ENCODE results near the gene IMPACT.
A peak's percentile ranks its signal among the peaks of the same experiment; 100 is the strongest.

The IMPACT gene

DNA sequence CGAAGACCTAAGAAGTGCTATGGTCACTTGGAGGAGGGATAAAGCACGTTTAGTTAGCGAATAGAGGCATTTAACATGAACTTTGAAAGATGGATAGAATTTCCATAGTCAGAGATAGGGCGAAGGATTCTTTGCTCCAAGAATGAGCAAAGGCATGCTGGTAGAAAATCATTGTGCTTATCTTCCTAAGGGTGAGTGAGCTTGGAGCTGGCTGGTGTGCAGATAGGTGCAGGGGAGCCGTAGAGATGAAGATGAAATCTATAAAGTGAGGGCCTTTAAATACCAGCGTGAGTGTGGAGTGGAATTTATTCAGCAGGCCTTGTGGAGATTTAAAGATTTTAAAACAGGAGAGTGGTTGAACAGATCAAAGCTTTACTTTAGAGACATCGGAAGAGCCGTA lies 35.5 kb downstream of the IMPACT start:
- Histone ChIP-seq H3K9me3 (ENCODE audit: severe bottlenecking) (no peaks in the 10 kb centered on the region), H3K4me3 (ENCODE audit: low read depth, low read length) (no peak overlapping the region), H3K27ac (no peak overlapping the region), H3K36me3 (no peaks in the 10 kb centered on the region), H3K27me3 (ENCODE audit: insufficient read depth, low read depth, severe bottlenecking) (no peaks in the 10 kb centered on the region)
- DNase-seq: no peak
- TF ChIP-seq, protein P1, sequence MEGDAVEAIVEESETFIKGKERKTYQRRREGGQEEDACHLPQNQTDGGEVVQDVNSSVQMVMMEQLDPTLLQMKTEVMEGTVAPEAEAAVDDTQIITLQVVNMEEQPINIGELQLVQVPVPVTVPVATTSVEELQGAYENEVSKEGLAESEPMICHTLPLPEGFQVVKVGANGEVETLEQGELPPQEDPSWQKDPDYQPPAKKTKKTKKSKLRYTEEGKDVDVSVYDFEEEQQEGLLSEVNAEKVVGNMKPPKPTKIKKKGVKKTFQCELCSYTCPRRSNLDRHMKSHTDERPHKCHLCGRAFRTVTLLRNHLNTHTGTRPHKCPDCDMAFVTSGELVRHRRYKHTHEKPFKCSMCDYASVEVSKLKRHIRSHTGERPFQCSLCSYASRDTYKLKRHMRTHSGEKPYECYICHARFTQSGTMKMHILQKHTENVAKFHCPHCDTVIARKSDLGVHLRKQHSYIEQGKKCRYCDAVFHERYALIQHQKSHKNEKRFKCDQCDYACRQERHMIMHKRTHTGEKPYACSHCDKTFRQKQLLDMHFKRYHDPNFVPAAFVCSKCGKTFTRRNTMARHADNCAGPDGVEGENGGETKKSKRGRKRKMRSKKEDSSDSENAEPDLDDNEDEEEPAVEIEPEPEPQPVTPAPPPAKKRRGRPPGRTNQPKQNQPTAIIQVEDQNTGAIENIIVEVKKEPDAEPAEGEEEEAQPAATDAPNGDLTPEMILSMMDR (IDR thresholded peaks at IDR 0.05; ENCODE audit: low read depth, low read length): no peak

GRCh38 chr18:24462838-24463775 lies 36.6 kb downstream of the IMPACT start:
- Histone ChIP-seq H3K27me3 (ENCODE audit: insufficient read depth, low read depth, severe bottlenecking) (no peaks in the 10 kb centered on the region), H3K36me3 (no peaks in the 10 kb centered on the region), H3K4me3 (ENCODE audit: low read depth, low read length) (no peak overlapping the region), H3K9me3 (ENCODE audit: severe bottlenecking) (no peaks in the 10 kb centered on the region), H3K27ac (no peak overlapping the region)
- no peak for DNase-seq
- TF ChIP-seq, protein P1 (IDR thresholded peaks at IDR 0.05; ENCODE audit: low read depth, low read length): no peak

DNA sequence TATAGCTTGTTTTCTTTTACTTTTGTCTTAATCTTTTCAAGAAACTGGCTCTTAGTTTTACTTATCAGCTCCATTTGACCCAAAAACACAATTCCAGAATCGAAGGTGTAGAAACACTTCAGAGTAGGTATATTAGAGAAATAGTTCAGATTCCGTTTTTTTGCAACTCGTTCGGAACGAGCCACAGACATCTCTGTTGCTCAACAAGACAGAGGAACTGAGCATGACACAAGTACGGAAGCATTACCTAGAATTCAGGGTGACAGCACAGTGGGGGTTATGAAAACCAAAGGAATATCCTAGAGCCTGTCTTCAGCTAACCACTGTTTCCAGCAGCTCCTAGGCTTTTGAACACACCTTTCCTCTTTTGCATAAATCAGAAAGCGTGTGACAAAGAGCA lies 39.0 kb downstream of the IMPACT start:
- no peaks in the 10 kb centered on the region for H3K9me3 ChIP-seq (ENCODE audit: severe bottlenecking)
- H3K4me3 ChIP-seq (ENCODE audit: low read depth, low read length): no peak overlapping the region
- no peak overlapping the region for H3K27ac ChIP-seq
- no peak for DNase-seq
- no peaks in the 10 kb centered on the region for H3K27me3 ChIP-seq (ENCODE audit: insufficient read depth, low read depth, severe bottlenecking)
- TF ChIP-seq, protein P1 (IDR thresholded peaks at IDR 0.05; ENCODE audit: low read depth, low read length): no peak
- H3K36me3 ChIP-seq: no peaks in the 10 kb centered on the region

DNA sequence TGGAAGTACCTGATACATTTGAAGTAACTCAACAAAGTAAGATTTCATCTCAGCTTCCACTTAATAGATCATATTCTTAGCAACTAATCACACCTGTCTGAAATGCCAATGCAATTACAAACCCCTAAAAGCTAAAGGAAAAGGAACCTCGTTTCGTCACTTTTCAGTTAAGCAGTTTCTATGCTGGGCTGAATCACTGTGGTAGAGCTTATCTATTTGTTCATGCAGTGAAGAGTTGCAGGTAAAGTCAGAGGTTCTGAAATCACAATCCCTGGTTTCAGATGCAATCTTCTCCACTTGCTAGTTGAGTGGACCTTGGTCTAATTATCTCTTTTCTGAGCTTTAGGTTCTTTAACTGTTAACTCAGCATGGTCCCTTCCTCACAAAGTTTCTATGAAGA lies 40.3 kb downstream of the IMPACT start:
- Histone ChIP-seq H3K36me3 (no peaks in the 10 kb centered on the region), H3K9me3 (ENCODE audit: severe bottlenecking) (no peaks in the 10 kb centered on the region), H3K27ac (no peak overlapping the region), H3K27me3 (ENCODE audit: insufficient read depth, low read depth, severe bottlenecking) (no peaks in the 10 kb centered on the region), H3K4me3 (ENCODE audit: low read depth, low read length) (no peak overlapping the region)
- TF ChIP-seq, protein P1 (IDR thresholded peaks at IDR 0.05; ENCODE audit: low read depth, low read length): no peak
- DNase-seq: no peak

- peak; percentile 28 for DNase-seq
- H3K9me3 ChIP-seq (ENCODE audit: severe bottlenecking): no peaks in the 10 kb centered on the region
Observed at GRCh38 chr18:24470022-24470618, 43.6 kb downstream of the IMPACT start.

More at GRCh38 chr18:24470022-24470618, 43.6 kb downstream of the IMPACT start:
- no peaks in the 10 kb centered on the region for H3K27me3 ChIP-seq (ENCODE audit: insufficient read depth, low read depth, severe bottlenecking)
- no peaks in the 10 kb centered on the region for H3K36me3 ChIP-seq
- no peak overlapping the region for H3K4me3 ChIP-seq (ENCODE audit: low read depth, low read length)
- H3K27ac ChIP-seq: 0 out of 2 replicates have a peak overlapping the region, but pooled peaks have one; percentile 12
- TF ChIP-seq, protein P1 (IDR thresholded peaks at IDR 0.05; ENCODE audit: low read depth, low read length): no peak

All from WERI-Rb-1 (cell line).